Measurements from ENCODE around the gene FBLIM1. TPM values are rescaled to one million over a fixed set of nuclear protein-coding genes. Genes with fewer than 3 reads are reported as not detected.

FBLIM1 gene
- total and polyA plus RNA-seq, 7 experiments from 2014 or later: 0.27 to 0.54 (median 0.41) TPM; not detected in 4

GRCh38 chr1:15748264-15748663 is 10.3 kb upstream of the FBLIM1 start:
- no peak overlapping the region for H3K4me3 Mint-ChIP-seq
- Histone ChIP-seq H3K4me3 (ENCODE audit: low read length) (no peak overlapping the region), H3K9me3 (ENCODE audit: control insufficient read depth in 2 of 3, low read length in 3 of 3) (no peaks in the 10 kb centered on the region), H3K36me3 (ENCODE audit: control insufficient read depth in 2 of 3, insufficient read depth in 3 of 3, low read length in 3 of 3) (no peaks in the 10 kb centered on the region), H3K27ac (ENCODE audit: low read depth, low read length) (no peak overlapping the region), H3K4me1 (ENCODE audit: control insufficient read depth in 2 of 2, insufficient read depth in 2 of 2, low read length in 2 of 2) (no peaks in the 10 kb centered on the region), H3K27me3 (ENCODE audit: control insufficient read depth in 2 of 2, insufficient read depth in 2 of 2, low read length in 2 of 2) (no peaks in the 10 kb centered on the region)
- no peaks in the 10 kb centered on the region for H3K4me1 Mint-ChIP-seq
- no peaks in the 10 kb centered on the region for H3K36me3 Mint-ChIP-seq
- no peaks in the 10 kb centered on the region for H3K9me3 Mint-ChIP-seq
- ChIA-PET POLR2A (no interaction called here), CTCF (no interaction called here)
- no peak overlapping the region for H3K27ac Mint-ChIP-seq
- ATAC-seq: no peak
- peaks cover 0 to 9% (median under 1%) of the 10 kb centered on the region in 5 donors for H3K27me3 Mint-ChIP-seq
- DNase-seq: no peak
- intact Hi-C loops (cut with micrococcal nuclease): no loop called here

GRCh38 chr1:15748690-15749398 is 9.8 kb upstream of the FBLIM1 start:
- no peak overlapping the region for H3K4me3 Mint-ChIP-seq
- ChIA-PET POLR2A (interaction anchor here (0.6 kb wide), 1 partner anchor 227 kb away, joined by 4 read pairs; the partner anchor contains the start of gene ZBTB17), CTCF (no interaction called here)
- no peak overlapping the region for H3K4me3 ChIP-seq (ENCODE audit: low read length)
- peaks cover 0 to 13% (median 4%) of the 10 kb centered on the region in 5 donors for H3K27me3 Mint-ChIP-seq
- no peak overlapping the region for H3K27ac ChIP-seq (ENCODE audit: low read depth, low read length)
- intact Hi-C loops (cut with micrococcal nuclease): no loop called here
- no peaks in the 10 kb centered on the region for H3K9me3 Mint-ChIP-seq
- no peak for ATAC-seq
- no peaks in the 10 kb centered on the region for H3K27me3 ChIP-seq (ENCODE audit: control insufficient read depth in 2 of 2, insufficient read depth in 2 of 2, low read length in 2 of 2)
- no peak for DNase-seq
- H3K9me3 ChIP-seq (ENCODE audit: control insufficient read depth in 2 of 3, low read length in 3 of 3): no peaks in the 10 kb centered on the region
- H3K27ac Mint-ChIP-seq: no peak overlapping the region
- no peaks in the 10 kb centered on the region for H3K36me3 Mint-ChIP-seq
- no peaks in the 10 kb centered on the region for H3K4me1 Mint-ChIP-seq
- H3K36me3 ChIP-seq (ENCODE audit: control insufficient read depth in 2 of 3, insufficient read depth in 3 of 3, low read length in 3 of 3): no peaks in the 10 kb centered on the region
- H3K4me1 ChIP-seq (ENCODE audit: control insufficient read depth in 2 of 2, insufficient read depth in 2 of 2, low read length in 2 of 2): no peaks in the 10 kb centered on the region

GRCh38 chr1:15749399-15750291 is 8.9 kb upstream of the FBLIM1 start:
- Mint-ChIP-seq H3K9me3 (no peaks in the 10 kb centered on the region), H3K27ac (no peak overlapping the region), H3K4me1 (no peaks in the 10 kb centered on the region), H3K36me3 (no peaks in the 10 kb centered on the region), H3K4me3 (no peak overlapping the region), H3K27me3 (peaks cover 0 to 13% (median 4%) of the 10 kb centered on the region in 5 donors)
- ChIA-PET CTCF (no interaction called here), POLR2A (interaction anchor here (0.6 kb wide), 1 partner anchor 226 kb away, joined by 4 read pairs; the partner anchor contains the start of gene ZBTB17)
- ATAC-seq (no peak), DNase-seq (no peak)
- no peaks in the 10 kb centered on the region for H3K4me1 ChIP-seq (ENCODE audit: control insufficient read depth in 2 of 2, insufficient read depth in 2 of 2, low read length in 2 of 2)
- no peaks in the 10 kb centered on the region for H3K9me3 ChIP-seq (ENCODE audit: control insufficient read depth in 2 of 3, low read length in 3 of 3)
- H3K27me3 ChIP-seq (ENCODE audit: control insufficient read depth in 2 of 2, insufficient read depth in 2 of 2, low read length in 2 of 2): no peaks in the 10 kb centered on the region
- H3K4me3 ChIP-seq (ENCODE audit: low read length): no peak overlapping the region
- no peaks in the 10 kb centered on the region for H3K36me3 ChIP-seq (ENCODE audit: control insufficient read depth in 2 of 3, insufficient read depth in 3 of 3, low read length in 3 of 3)
- intact Hi-C loops (cut with micrococcal nuclease): no loop called here
- H3K27ac ChIP-seq (ENCODE audit: low read depth, low read length): no peak overlapping the region

GRCh38 chr1:15750924-15751323 is 7.7 kb upstream of the FBLIM1 start:
- ChIA-PET CTCF (no interaction called here), POLR2A (no interaction called here)
- Histone ChIP-seq H3K4me3 (ENCODE audit: low read length) (no peak overlapping the region), H3K27me3 (ENCODE audit: control insufficient read depth in 2 of 2, insufficient read depth in 2 of 2, low read length in 2 of 2) (no peaks in the 10 kb centered on the region), H3K27ac (ENCODE audit: low read depth, low read length) (no peak overlapping the region), H3K36me3 (ENCODE audit: control insufficient read depth in 2 of 3, insufficient read depth in 3 of 3, low read length in 3 of 3) (no peaks in the 10 kb centered on the region), H3K9me3 (ENCODE audit: control insufficient read depth in 2 of 3, low read length in 3 of 3) (no peaks in the 10 kb centered on the region), H3K4me1 (ENCODE audit: control insufficient read depth in 2 of 2, insufficient read depth in 2 of 2, low read length in 2 of 2) (no peaks in the 10 kb centered on the region)
- intact Hi-C loops (cut with micrococcal nuclease): no loop called here
- ATAC-seq (no peak), DNase-seq (no peak)
- Mint-ChIP-seq H3K27me3 (peaks cover 6 to 24% (median 9%) of the 10 kb centered on the region in 5 donors), H3K4me1 (peaks cover 0 to 8% (median under 1%) of the 10 kb centered on the region in 7 donors), H3K27ac (no peak overlapping the region), H3K9me3 (peaks cover 0 to 1% (median 0%) of the 10 kb centered on the region in 11 donors), H3K4me3 (no peak overlapping the region), H3K36me3 (no peaks in the 10 kb centered on the region)

GRCh38 chr1:15751717-15752116 is 6.9 kb upstream of the FBLIM1 start:
- ChIA-PET POLR2A (interaction anchor here (0.6 kb wide), 1 partner anchor 448 kb away, joined by 3 read pairs; no protein-coding TSS in a partner anchor), CTCF (no interaction called here)
- Histone ChIP-seq H3K27ac (ENCODE audit: low read depth, low read length) (no peak overlapping the region), H3K9me3 (ENCODE audit: control insufficient read depth in 2 of 3, low read length in 3 of 3) (no peaks in the 10 kb centered on the region), H3K4me3 (ENCODE audit: low read length) (no peak overlapping the region), H3K4me1 (ENCODE audit: control insufficient read depth in 2 of 2, insufficient read depth in 2 of 2, low read length in 2 of 2) (no peaks in the 10 kb centered on the region), H3K36me3 (ENCODE audit: control insufficient read depth in 2 of 3, insufficient read depth in 3 of 3, low read length in 3 of 3) (no peaks in the 10 kb centered on the region), H3K27me3 (ENCODE audit: control insufficient read depth in 2 of 2, insufficient read depth in 2 of 2, low read length in 2 of 2) (no peaks in the 10 kb centered on the region)
- H3K4me3 Mint-ChIP-seq: no peak overlapping the region
- peaks cover 5 to 16% (median 8%) of the 10 kb centered on the region in 7 donors for H3K4me1 Mint-ChIP-seq
- intact Hi-C loops (cut with micrococcal nuclease): no loop called here
- DNase-seq (no peak), ATAC-seq (no peak)
- no peak overlapping the region for H3K27ac Mint-ChIP-seq
- H3K27me3 Mint-ChIP-seq: peaks cover 11 to 29% (median 15%) of the 10 kb centered on the region in 5 donors
- H3K9me3 Mint-ChIP-seq: peaks cover 0 to 1% (median 0%) of the 10 kb centered on the region in 11 donors
- no peaks in the 10 kb centered on the region for H3K36me3 Mint-ChIP-seq

GRCh38 chr1:15753776-15754175 is 4.8 kb upstream of the FBLIM1 start:
- Histone ChIP-seq H3K27me3 (ENCODE audit: control insufficient read depth in 2 of 2, insufficient read depth in 2 of 2, low read length in 2 of 2) (peaks cover 0 to 3% of the 10 kb centered on the region in 2 donors), H3K9me3 (ENCODE audit: control insufficient read depth in 2 of 3, low read length in 3 of 3) (no peaks in the 10 kb centered on the region), H3K4me1 (ENCODE audit: control insufficient read depth in 2 of 2, insufficient read depth in 2 of 2, low read length in 2 of 2) (no peaks in the 10 kb centered on the region), H3K4me3 (ENCODE audit: low read length) (no peak overlapping the region), H3K36me3 (ENCODE audit: control insufficient read depth in 2 of 3, insufficient read depth in 3 of 3, low read length in 3 of 3) (no peaks in the 10 kb centered on the region), H3K27ac (ENCODE audit: low read depth, low read length) (no peak overlapping the region)
- H3K4me3 Mint-ChIP-seq: peak overlapping the region in 1 of 10 donors; percentile 38
- DNase-seq: no peak
- CTCF ChIA-PET: no interaction called here
- POLR2A ChIA-PET: no interaction called here
- H3K9me3 Mint-ChIP-seq: peaks cover 0 to 1% (median 0%) of the 10 kb centered on the region in 11 donors
- H3K27me3 Mint-ChIP-seq: peaks cover 19 to 39% (median 26%) of the 10 kb centered on the region in 5 donors
- intact Hi-C loops (cut with micrococcal nuclease): no loop called here
- H3K27ac Mint-ChIP-seq: peak overlapping the region in 1 of 9 donors; percentile 46
- no peaks in the 10 kb centered on the region for H3K36me3 Mint-ChIP-seq
- H3K4me1 Mint-ChIP-seq: peaks cover 5 to 28% (median 16%) of the 10 kb centered on the region in 7 donors
- no peak for ATAC-seq

Data from naive thymus-derived CD4-positive, alpha-beta T cell (primary cell).